Limb (tissue), 2 donors: ENCODE results near the gene DPP6.

Source experiments
- DNase-seq, 2 donors: peaks; one replicate each; pipeline ENCODE4 v3.0.0-alpha.2; 2016; ENCODE audit errors: extremely low spot score in 2 of 2

The DPP6 gene

DNA sequence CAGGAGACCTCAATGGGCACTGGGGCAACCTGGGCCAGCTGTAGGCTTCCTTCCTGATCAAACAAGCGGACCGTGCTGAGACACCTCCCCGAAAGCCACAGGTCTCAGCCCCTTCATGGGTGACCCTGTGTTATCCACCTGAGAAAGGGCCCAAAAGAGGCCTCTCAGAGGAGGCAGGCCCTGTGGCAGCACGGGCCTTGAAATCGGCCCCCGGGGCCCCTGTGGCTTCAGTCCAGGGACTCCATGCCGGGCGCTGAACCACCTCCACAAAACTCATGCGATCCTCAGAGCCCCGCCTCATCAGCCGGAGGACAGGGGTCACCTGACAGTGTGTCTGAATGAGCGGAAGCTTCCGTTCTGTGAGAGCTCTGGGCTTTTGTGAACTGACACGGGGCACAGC, 643.6 kb downstream of the DPP6 start:
- no peak for DNase-seq

DNA sequence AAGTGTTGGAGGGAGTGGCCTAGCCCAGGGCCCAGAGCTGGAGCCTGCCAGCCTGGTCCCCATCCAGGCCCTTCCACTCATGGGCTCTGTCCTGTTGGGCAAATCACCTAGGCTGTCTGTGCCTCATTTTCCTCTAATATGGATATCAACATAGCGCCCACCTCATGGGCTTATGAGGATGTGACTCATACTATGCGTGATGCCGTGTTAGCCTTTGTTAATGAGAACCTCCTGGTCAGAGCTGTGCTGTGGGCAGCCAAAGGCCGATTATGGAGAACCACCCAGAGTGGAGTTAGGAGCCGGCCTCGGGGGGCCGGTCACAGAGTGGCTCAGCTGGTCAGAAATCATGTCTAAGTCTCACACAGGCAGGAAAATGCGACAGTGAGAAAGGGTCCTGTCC, 644.4 kb downstream of the DPP6 start:
- DNase-seq, result no peak

DNA sequence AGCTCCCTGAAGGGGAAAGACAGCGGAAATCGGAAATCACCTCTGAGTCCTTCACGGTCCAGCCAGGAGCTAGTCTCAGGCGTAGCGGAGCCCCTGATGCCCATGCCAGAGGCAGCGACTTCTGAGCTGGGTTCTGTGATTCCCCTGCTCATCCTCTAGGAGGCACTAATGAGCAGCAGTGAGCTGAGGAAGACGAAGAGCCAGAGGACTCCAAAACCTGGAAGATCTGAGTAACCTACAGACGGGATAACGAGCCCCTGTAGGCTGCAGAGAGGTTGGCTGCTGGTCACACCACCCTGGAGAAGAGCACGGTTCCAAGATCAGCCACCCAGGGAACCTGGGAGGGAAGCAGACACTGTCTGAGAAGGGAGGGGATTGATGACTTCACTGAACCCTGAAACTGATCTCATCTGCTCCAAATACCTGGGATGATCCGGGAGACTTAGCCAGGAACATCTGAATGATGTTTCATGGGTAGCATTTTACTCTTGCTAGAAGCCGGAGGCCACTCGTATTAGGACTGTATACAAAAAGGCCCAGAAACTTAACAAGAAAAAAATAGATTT, 646.6 kb downstream of the DPP6 start:
- DNase-seq, result no peak

DNA sequence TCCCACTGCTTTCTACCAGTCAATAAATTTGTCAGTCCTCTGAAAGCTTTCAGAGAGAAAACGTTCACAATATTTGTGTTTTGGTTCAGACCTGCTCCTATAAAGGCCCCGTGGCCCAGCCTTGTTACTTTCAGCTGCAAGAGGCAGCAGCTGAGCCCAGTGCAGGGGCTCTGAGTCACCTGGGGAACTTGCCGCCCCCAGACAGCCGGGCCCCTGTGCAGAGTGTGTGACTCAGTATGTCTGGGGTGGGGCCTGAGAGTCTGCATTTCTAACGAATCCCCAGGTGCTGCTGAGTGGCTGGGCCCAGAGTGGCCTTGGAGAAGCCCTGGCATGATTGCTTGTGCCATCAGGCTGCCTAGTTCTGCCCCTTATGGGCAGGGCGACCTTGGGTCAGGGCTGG, 647.2 kb downstream of the DPP6 start:
- no peak for DNase-seq

DNA sequence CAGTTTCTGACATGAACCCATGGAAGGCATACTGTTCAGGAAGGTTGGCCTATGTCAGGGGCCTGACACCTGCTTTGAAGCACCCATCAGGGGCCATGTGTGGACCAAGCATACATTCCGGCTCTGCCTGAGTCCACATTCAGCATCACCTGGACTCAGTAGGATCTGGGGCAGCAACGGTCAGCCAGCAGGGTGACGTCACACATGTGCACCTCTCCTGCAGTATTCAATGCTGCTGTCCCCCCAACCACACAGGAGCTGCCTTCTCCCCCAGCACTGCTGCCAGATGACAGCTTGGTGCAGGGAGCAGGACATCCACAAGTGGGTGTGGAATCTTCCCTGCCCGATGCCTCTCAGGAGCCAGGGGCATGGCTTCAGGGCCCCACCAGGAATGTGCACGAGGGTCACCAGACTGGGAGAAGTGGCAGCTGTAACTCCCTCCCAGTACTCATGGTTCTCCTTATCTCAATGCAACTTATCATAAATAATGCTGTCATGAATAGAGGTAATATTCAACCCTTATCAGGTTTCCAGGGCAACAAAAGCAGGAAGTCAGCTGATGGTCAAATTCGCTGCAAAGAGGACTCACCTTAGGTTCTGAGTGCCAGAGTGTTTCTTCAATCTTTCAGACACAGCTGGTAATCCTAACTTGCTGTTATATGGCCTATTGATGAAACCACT, 657.8 kb downstream of the DPP6 start:
- DNase-seq, result no peak

DNA sequence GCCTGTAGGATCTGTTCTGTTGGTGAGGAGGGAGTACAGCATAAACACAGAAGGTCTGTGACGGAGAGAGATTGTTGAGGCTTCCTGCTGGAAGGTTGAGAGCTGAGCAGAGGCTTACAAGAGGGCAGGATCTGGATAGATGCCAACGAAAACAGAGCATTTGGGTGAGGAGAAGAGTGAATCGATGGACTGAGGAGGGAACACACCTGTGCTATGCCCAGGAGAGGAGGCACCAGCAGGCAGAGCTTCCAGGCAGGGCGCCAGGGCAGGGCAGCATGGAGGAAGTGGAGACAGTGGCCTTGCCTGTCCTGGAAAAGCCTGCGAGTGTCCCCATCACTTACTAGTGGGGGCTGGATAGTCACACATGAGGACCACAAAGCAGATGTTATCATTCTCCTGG, 667.8 kb downstream of the DPP6 start:
- no peak for DNase-seq

DNA sequence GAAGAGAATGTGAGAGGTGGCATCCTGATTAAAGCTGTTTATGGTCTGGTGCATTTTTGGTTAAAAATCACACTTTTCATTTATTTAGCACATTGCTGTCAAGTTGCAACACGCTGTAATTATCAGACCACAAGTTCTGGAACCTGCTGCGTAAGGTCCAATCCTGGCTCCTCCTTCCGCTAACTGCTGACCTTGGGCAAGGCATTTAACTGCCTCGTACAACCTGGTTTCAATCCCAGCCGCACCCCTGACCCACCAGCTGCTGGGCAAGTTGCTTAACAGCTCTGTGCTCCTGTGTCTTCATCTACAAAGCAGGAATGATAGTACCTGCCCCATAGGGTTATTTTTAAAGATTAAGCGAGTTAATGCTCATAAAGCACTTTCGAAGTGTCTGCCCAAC, 668.9 kb downstream of the DPP6 start:
- no peak for DNase-seq

DNA sequence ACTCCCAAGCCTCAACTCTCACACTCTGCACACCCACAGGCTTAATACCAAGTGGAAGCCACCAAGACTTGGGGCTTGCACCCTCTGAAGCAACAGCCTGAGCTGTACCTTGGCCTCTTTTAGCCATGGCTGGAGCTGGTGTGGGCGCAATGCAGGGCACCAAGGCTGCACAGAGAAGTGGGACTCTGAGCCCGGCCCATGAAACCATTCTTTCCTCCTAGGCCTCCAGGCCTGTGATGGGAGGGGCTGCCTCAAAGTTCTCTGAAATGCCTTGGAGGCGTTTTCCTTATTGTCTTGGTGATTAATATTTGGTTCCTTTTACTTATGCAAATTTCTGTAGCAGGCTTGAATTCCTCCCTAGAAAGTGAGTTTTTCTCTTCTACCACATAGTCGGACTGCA, 674.2 kb downstream of the DPP6 start:
- DNase-seq, result no peak

DNA sequence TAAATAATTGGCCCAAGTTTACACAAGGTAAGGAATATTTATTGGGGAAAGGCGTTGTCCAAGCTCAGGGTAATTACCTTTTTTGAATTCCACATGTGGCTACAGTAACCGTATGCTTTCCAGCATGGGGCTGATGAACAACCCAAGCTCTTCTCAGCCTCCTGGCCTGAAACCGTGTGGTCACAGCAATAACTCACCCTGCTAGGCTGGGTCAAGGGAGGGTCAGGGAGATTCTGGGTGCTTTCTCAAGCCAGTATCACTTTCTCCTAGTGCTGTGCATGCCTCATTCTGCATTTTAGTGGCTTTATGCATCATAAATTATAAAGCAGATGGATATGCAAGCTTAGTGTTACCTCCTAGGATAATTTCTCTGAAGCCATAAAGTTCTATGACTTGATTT, 676.9 kb downstream of the DPP6 start:
- DNase-seq, result no peak

DNA sequence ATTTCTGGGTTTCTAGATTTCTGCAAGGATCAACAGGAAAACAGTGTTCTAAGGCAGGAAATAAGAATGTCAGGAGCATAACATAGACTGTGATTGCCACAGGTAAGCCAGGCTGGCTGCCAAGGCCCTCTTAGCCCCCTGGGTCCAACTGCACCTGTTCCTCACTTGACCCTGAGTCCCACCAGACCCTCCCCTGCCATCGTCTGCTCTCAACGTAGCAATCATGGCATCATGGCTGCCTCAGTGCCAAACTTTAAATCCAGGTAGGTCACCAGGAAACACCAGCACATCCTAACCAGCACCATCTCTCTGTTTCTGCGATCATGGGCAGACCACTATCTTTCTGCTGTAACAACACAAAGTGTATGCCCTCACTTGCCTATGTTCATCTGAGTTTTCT, 683.6 kb downstream of the DPP6 start:
- no peak for DNase-seq

DNA sequence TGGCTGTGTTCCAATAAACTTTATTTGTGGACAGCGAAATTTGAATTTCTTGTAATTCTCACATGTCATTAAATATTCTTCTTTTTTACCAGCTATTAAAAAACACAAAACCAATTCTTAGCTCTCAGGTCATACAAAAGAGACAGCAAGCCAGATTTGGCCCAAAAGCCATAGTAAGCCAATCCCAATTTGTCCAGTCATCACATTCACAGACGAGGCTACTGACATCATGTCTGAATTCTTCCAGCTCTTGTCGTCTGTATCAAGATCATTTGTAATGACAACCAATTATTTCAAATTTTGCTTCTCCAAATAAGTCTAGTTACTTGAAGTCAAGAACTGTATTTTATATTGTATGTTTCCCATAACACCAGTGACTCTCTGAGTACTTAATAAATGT, 684.2 kb downstream of the DPP6 start:
- DNase-seq, result no peak

DNA sequence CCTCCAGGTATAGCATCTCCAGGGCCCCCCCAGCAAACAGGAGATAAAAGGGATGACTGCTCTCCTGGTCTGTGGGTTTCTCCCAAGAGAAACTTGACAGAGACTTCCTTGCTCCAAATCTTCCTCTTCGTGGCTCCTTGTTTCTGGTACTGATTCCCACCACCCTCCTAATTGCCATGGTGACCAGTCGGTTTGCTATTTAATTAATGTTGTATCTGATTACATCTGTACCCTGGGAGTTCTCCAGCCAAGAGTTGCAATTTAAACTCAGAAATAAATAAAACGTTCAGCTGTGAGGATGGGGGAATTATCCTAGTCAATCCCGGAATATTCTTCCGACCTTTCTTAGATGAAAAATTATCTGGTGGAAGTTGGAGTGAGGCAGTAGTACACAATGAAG, 686.0 kb downstream of the DPP6 start:
- DNase-seq, result no peak

DNA sequence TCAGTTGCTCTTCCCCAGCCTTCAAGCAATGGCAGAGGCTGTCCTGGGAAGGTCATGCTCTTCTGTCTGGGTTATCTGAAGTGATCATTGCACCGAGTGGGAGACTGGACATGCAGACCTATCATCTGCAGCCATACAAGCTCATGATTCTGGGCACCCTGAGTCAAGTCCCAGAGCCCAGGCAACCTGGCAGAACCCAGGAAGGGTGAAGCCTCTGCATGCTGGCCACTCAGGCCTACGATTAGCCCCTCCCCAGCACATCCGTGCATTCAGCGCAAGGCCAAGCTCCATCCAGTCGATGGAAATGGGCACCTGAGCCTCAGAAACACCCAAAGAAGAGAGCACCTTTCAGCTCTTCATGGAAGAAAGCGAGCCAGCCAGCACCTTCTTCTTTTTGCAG, 688.9 kb downstream of the DPP6 start:
- no peak for DNase-seq

DNA sequence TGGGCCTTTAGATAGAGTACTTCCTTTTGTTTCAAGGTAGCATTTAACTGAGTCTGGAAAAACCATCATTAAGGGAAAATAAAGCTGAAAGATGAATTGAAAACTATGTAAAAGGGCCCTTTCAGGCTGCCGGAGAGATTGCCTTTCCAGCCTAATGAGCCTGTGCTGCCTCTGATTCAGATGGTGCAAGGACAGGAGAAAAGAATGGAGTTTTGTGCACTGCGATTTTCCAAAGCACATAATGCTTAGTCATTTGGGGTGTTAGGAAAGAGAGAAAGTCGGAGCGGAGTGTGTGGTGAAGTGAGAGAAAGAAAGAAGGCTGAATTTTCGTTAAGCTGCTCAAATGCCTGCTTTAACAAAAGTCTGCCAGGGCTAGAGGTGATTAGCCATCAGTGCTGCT, 691.0 kb downstream of the DPP6 start:
- no peak for DNase-seq

DNA sequence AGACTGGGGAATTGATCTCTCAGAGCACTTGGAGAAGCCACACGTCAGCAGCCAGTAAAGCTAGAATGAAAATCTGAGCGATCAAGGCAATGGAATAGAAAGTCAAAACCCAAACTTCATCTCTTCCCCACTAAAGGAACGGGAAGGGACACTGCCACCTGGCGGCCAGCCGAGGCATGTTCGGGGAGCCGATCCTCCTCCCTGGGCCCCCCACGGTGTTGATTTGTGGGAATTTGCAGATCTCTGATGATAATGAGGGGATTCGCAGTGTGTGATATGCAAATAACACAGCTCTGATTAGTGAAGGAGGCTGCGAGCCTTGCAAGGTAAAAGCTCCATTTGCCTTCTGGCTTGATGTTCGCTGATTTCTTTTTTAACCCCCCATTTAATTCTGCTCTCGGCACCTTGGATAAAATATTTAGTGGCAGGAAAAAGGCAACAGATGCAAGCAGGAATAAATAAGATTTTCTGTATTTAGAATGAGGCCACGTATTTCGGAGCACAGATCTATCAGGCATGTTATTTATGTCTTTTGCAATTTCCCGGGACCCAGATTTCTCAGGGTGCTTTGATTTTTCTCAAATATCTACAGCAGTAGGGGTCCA, 692.2 kb downstream of the DPP6 start:
- peak; percentile 49 to 82 for DNase-seq

DNA sequence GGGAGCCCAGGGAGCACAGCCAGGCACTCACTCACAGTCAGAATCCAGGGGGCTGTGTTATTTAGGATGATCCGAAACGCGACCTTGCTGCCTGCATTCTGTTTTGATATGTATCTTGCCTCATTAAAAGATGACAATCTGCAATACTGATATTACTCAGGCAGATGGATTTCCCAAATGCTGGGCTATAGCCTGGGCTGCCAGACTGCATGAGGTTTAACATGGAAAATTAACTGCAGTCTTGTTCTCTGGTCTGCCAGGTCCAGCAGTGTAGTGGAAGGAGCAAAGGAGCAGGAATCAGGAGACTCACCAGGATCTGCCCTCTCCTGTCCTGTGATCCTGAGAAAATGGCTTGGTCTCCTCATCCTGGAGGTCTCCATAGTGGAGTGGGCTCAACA, 692.7 kb downstream of the DPP6 start:
- no peak for DNase-seq

DNA sequence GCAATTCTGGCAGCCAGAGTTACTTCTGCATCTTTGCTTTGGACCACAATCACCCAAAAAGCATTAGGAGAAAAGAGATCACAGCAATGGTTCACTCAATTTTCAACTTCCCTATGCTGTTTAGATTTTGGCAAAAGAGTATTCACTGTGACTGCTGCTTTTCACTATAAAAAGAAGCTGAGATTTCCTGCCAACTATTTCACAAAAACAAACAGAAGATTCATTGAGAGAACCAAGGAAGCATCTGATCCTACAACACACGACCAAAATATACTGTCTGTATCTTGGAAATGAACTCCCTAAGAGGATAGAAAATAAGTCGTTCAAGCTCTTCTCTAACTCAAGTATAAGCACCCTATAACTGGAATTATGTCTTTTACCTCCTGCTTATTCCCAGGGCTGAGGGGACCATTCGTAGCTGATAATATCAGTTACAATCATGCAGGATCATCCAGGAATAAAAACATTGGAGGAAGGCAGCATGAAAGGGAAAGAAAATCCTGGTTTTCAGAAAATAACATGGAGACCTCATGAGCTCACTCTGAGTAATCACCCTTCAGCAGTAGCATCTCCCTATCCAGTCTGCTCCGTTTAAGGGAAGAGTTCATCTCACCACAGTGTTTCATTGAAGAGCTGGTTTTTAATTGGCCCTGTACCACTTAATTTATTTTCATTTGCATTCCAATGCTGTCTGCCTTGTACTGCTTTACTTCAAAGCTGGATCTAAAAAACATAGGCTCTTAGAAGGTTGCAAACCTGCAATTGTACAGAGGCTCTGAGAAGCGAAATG, 694.6 kb downstream of the DPP6 start:
- DNase-seq, result no peak

DNA sequence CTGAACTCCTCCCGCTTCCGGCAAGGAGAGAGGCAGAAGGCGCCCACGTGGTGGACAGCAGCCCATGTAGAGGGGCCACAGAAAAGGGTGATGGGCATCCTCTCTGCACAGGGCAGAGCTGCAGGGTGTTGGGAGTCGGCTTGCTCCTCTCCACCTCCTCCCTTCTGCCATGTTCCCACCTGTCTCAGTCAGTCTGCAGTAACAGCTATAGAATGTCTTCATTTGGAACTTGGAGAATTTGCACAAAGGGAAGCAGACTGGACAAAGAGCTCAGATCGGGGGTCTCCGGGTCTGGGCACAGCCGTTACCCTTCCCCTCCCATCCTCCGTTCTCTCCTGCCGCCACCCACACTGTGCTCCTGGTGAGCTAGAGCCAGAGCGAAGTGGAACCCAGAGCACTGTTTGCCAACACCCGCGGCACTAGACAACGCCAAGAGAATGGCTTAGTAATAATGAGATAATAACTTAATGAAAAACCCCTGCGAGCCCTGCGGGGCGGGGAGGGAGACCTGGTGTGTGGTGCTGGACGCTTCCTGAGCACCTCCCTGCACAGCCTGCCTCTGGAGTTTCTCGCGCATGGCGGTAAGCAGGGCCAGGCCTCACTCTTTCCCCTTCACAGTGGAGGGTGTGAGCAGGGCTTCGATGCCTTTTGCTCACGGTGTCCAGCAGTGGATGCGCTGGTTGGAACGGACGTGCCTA, 696.0 kb downstream of the DPP6 start:
- DNase-seq, result no peak

DNA sequence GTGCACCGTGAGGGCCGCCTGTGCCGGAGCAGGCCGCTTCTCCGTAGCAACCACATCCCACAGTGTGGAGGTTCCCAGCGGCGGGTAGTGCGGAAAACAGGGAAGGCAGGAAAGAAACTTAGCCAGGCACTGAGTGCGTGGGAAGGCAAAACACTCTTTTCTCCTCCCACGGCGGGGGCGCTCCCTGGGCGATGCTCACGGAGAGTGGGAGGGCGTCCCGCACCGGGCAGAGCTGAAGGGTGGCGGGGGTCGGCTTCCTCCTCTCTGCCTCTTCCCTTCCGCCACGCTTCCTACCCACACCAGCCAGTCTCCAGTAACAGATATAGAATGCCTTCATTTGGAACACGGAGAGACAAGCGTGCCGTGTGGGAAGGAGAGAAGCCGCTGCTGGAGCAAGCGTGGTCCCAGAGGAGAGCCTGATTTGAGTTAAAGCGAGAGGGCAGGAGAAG, 698.2 kb downstream of the DPP6 start:
- no peak for DNase-seq

DNA sequence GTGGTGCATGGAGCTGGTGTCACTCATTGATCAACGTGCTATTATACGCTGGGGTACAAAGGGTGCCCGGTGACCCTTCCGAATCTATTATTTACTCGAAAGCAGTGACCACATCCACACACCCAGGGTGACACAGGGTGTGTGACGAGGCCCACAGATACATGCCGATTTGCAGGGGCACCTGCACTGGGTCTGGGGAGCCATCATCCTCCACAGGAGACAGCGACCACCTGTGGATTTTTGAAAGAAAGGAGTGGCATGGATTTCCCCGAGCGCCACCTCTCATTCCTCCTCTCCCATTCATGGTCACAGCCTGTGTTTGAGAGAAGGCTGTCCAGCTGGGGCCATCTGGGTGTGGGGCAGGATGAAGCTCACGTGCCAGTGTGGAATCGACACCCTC, 701.0 kb downstream of the DPP6 start:
- no peak for DNase-seq

DNA sequence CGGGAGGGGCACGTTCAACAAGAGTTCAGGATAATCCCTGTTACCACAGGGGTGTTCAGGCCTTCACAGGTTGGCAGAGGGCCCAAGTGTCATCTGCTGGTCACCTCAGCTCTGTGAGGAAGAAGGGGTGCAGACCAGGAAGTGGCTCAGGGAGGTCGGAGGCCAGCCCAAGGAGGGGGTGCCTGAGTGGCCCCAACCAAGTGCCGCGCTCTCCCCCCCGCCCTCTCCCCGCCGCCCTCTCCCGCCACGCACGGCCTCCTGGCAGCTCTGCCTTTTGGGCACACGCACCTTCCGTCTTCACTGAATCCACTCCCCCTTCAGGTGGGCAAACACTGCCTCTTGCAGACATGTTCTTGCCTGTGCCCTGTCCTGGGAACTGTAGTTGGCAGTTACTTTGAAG, 705.6 kb downstream of the DPP6 start:
- no peak for DNase-seq

DNA sequence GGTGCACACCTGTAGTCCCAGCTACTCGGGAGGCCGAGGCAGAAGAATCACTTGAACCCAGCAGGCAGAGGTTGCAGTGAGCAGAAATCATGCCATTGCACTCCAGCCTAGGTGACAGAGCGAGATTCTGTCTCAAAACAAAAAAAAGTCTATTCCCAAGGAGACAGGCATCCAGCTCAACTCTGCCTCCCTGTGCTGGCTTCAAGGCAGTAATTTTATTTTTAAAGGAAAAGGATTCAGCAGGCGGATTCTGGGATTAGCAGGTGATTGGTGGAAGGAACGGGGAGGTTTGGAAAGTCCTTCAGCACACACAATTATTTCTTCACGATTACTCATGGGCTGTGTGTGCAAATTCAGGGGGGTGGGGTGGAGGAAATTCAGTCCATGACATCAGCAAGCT, 707.8 kb downstream of the DPP6 start:
- DNase-seq, result no peak
